HG02610 (cell line): Measurements from ENCODE around the gene TOP3A.

Source experiments
- ATAC-seq: cut with Tn5 transposase; IDR thresholded peaks from one replicate; pipeline ENCODE4 v1.9.1; 2021; ENCODE audit warnings: mild to moderate bottlenecking, moderate library complexity; ENCODE audit not compliant: unreplicated experiment

The TOP3A gene

DNA sequence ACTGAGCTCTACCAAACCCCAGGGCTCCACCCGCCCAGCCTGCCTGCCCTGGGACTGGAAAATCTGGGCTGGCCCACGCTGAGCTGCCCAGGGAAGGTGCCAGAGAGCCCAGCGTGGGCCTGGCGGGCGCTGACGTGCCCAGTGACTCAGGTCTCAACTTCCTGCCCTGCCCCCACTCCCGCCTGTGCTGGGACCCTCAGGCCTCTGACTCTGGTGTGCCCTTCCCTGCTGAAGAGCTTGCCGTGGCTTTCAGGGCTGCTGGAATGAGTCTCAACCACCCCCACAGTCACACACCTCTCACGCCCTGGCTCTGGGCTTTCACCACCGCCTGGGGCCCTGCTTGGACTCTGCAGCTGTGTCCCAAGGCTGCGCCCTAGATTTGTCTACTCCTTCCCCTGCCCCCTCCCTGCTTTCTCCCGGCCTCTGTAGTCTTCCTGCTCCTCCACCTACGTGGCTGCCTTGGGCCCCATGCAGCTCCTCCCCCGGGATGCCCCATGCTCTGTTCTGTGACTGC lies 79.0 kb downstream of the TOP3A start:
- ATAC-seq, result no peak

DNA sequence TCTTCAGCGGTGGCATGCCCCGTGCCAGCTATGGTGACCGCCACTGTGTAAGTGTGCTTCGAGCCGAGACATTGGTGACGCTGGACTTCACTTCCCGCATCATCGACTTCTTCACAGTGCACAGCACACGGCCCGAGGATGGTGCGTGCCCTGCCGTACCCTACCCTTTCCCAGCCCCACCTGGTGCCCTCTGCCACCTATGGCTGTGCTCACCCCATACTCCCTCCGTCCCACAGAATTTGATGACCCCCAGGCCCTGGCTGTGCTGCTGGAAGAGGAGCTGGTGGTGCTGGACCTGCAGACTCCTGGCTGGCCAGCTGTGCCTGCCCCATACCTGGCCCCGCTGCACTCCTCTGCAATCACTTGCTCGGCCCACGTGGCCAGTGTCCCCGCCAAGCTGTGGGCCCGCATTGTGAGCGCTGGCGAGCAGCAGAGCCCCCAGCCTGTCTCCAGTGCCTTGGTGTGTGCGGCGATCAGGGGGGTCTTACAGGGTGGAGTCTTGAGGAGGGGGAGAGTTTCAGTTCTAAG lies 79.9 kb downstream of the TOP3A start:
- no peak for ATAC-seq

DNA sequence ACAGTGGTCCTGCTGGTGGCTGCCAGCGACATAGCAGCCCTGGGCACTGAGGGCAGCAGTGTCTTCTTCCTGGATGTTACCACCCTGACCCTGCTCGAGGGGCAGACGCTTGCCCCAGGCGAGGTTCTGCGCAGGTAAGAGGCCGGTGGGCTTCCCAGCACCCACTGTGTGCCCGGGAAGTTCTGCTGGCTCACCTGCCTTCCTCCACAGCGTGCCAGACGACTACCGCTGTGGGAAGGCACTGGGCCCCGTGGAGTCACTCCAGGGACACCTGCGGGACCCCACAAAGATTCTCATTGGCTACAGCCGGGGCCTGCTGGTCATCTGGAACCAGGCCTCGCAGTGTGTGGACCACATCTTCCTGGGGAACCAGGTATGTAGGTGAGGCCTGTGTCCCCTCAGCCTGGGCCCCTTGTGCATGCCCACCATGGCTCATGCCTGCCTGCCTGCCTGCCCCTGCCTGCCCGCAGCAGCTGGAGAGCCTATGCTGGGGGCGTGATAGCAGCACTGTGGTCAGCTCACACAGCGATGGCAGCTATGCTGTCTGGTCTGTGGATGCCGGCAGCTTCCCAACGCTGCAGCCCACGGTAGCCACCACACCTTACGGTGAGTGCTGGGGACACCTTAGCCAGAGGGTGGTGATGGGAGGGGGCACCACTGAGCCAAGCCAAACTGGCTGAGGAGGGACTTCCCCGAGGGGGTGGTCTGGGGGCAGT lies 80.8 kb downstream of the TOP3A start:
- no peak for ATAC-seq

DNA sequence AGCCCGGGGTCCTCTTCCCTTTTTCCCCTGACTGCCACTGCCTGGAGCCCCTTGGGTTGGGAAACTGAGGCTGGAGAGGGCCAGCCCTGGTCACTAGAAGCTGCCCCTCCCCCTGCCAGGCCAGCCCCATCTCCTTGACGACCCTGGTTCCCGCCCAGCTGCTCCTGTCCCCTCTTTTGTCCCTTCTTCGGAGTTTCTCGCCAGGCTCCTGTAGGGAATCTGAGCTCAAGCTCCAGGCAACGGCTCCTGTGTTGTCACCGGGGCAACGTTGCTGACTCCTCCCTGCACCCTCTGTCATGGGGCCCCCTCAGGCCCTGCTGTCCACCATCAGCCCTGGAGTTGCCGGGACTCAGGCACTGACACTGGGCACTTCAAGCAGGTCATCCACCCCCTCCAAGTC lies 83.6 kb downstream of the TOP3A start:
- no peak for ATAC-seq

DNA sequence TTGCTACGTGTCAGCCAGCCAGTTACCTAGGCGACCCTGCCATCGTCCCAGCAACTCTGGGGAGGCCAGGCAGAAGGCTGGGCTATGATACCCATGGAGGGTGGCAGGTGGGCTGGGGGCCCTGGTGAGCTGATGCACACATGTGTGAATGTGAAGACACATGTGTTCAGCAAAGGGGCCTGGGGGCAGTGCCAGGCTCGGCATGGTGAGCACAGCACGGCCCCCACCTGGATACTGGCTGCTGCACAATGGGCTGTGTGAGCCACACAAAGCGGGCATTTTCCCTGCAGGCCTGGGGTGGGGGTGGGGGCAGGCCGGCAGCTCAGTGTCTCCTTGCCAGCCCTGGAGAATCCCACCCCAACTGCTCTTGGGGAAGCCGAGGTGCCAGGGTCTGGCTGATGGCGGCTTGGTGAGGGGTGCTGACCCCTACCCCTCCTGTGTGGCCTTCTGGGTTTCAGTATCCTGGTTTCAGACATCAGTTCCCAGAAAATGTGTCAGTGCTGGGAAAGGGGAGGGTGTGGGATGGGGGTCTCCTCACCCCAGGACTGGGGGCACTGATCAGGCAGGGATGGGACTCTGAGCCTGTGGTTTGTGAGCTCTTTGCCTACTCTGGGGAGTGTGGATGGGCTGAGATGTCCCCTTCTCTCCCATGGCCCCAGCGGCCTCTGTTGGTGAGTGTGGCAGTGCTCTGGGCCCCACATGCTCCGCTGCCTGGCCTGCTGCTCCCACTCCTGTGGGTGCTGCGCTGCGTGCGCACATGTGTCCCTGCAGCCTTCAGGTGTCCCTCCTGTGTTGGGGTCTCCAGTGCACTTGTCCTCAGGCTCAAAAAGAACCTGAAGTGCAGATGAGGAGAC lies 84.3 kb downstream of the TOP3A start:
- no peak for ATAC-seq

- ATAC-seq, result no peak
Measured at GRCh38 chr17:18229771-18230170, 85.0 kb downstream of the TOP3A start.

DNA sequence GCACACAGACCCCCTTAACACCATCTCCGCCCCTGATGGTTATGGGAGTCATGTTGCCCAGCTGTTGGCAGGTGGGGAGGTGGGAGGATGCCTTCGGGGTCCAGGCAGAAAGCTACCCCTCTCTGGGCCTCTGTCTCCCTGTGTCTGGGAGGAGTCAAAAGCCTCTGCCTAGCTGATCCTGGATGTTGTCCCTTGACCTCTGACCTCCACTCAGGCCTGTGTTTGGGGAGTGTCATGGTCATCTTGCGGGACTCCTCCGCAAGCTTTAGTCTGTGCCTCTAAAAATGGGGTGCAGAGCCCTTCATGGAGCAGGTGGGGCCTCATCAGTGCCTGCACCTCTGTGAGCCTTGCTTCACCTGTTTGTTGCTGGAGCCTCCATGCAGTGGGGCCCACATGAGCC lies 85.5 kb downstream of the TOP3A start:
- ATAC-seq, result no peak

DNA sequence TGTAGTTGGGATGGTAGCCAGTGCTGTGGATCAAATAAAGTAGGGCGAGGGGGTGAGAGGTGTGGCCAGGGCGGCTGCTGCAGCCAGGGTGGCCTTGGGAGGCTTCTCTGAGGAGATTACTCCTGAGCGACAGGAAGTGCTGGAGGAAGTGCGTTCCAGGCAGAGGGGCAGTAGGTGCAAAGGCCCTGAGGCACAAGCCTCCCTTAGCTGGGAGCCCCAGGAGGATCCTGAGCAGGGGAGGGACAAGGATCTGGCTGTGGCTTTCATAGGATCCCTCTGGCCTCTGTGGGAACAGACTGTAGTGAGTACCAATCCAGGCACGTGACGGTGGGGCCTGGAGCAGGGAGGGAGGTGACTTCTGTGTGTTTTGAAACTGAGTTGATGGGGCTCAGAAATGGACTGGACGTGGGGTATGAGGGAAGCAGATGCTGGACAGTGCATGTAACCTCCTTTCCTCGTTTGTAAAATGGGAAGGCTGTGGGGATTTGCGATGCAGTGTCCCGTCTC lies 86.6 kb downstream of the TOP3A start:
- no peak for ATAC-seq

GRCh38 chr17:18227635-18228034 lies 87.2 kb downstream of the TOP3A start:
- no peak for ATAC-seq

DNA sequence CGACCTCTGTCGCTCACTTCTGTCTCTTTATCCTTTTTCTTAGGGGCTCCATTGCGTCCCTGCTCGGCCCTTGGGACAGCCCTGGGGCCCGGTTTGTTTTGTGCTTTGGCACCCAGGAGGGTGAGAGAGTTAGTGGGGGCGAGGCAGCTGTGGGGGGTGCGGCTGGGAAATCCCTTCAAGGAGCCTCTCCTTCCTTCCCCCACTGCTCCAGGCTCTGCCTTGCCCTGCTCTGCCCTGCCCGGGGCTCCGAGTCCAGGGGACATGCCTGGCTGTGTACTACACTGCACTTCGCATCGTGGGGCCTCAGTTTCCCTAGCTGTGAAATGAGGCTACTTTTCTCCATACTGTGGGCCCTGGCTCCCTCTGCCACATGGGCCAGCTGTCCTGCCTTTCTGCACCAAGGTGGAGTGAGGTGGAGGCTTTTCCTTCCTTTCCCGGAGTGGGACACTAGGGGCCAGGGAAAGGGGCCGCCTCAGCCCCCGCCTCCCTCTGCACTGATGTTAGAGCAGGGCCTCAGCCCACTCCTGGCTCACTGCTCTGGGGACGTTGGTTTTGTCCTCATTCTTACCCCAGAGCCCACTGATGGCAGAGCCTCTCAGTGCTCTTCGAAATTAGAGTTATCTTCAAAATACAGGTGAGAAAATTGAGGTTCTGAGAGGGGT lies 88.4 kb downstream of the TOP3A start:
- ATAC-seq, result no peak

GRCh38 chr17:18225642-18226283 lies 89.0 kb downstream of the TOP3A start:
- ATAC-seq, result no peak

DNA sequence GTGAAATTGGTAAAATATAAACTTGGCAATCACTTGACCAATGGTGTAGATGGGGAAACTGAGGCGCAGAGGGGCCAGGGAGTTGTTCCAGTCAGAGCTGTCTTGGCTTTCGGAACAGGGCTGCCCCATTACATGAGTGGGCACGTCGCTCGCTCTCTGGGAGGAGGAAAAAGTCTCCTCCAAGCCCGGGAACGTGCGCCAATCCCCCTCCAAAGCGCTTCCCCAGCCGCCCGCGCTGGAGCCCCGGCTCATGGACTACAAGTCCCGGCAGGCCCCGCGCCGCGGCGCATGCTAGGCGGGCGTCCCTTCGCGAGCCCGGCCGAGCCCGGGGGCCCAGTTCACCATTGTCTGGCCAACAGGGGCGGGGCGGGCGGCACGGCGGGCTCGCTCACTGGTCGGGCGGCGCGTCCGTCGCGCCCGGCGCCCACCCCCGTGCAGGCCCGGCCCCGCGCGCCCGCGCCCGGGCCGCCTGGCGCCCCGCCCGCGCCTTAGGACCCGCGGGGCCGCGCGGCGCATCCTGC lies 89.6 kb downstream of the TOP3A start, which contains the start of gene LLGL1:
Gene LLGL1, plus strand, starts transcription at position 515 of the 521 bp plus-strand sequence. CDS start 48 bp downstream, outside the sequence.
- ATAC-seq, result peak; percentile 92

DNA sequence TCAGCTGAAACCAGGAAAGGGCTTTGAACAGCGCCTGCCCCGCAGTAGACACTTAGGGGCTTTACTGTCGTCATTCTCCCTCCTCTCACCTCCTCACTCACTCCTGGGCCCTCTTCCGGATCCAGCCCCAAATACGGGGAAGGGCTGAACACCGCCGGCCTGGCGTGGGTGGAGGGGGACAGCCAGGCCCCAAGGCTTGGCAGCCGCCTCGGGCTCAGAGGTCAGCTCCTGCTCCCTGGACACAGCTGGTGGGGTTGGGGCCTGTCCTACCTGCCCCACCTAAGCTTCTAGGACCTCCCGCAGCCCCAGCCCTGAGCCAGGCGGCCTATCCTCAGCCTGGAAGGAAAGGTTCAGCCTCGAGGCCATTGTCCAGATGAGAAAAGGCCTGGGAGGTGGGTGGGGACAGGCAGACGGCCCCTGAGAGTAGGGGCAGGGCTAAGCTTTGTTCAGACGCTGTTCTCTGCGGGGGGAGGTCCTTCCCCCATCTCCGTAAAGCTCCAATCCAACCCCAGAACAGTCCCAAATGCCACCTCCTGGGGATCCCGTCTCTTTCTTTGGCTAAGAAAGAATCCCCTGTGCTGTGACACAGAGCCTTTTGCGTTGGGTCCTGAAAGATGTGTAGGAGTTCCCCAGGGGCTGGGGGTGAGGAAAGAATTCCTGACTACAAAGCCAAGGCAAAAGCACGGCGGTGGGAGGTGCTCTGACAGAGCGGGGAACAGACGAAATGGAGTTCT lies 90.2 kb downstream of the TOP3A start:
- ATAC-seq, result no peak

DNA sequence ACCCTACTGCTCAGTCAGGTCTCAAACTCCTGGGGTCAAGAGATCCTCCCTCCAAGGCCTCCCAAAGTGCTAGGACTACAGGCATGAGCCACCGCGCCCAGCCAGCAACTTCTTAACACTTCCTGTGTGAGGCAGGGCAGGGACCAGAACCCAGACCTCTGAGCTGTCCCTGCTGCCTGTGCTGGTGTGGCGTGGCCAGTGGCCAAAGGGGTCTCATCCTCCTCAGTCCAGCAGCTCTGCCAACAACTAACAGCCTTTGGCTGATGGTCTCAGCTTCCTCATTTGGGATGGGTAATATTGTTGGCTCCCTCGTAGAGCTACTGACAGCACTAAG lies 90.8 kb downstream of the TOP3A start:
- no peak for ATAC-seq
